H9 (cell line): ENCODE results near the gene OTOGL. TPM values are rescaled to one million over a fixed set of nuclear protein-coding genes. Genes with fewer than 3 reads are reported as not detected.

Source experiments
- DNase-seq: peaks from one replicate; pipeline ENCODE4 v3.0.0-alpha.2; 2017
- H2AFZ ChIP-seq: one replicate; pipeline ENCODE4 v1.6.1; 2013; ENCODE audit warnings: mild to moderate bottlenecking, low read length, control low read depth, moderate library complexity
- H2AK5ac ChIP-seq: 2 replicates; pipeline ENCODE4 v1.6.1; 2013; ENCODE audit warnings: low read length, control low read depth, mixed read lengths; ENCODE audit not compliant: insufficient read length
- H2BK120ac ChIP-seq: one replicate; pipeline ENCODE4 v1.6.1; 2013; ENCODE audit warnings: low read depth, mild to moderate bottlenecking, low read length, control low read depth, inconsistent platforms; ENCODE audit not compliant: poor library complexity, severe bottlenecking
- H2BK12ac ChIP-seq: 2 replicates; pipeline ENCODE4 v1.6.1; 2013; ENCODE audit warnings: low read length, control low read depth, mixed read lengths, low read depth; ENCODE audit not compliant: insufficient read length
- H2BK15ac ChIP-seq: 2 replicates; pipeline ENCODE4 v1.6.1; 2013; ENCODE audit warnings: low read depth, low read length, control low read depth
- H2BK20ac ChIP-seq: one replicate; pipeline ENCODE4 v1.6.1; 2013; ENCODE audit warnings: low read depth, mild to moderate bottlenecking, low read length, control low read depth, inconsistent platforms; ENCODE audit not compliant: poor library complexity, severe bottlenecking
- H2BK5ac ChIP-seq: 2 replicates; pipeline ENCODE4 v1.6.1; 2013; ENCODE audit warnings: low read length, control low read depth, mixed read lengths; ENCODE audit not compliant: insufficient read length
- H3K14ac ChIP-seq: 2 replicates; pipeline ENCODE4 v1.6.1; 2013; ENCODE audit warnings: low read length, control low read depth; ENCODE audit not compliant: insufficient read depth
- H3K18ac ChIP-seq: 2 replicates; pipeline ENCODE4 v1.6.1; 2013; ENCODE audit warnings: low read depth, mild to moderate bottlenecking, mixed read lengths, low read length, control low read depth; ENCODE audit not compliant: insufficient read length
- H3K23ac ChIP-seq: 2 replicates; pipeline ENCODE4 v1.6.1; 2013; ENCODE audit warnings: low read length, control low read depth, mixed read lengths, low read depth; ENCODE audit not compliant: insufficient read length
- H3K23me2 ChIP-seq: 2 replicates; pipeline ENCODE4 v1.6.1; 2013; ENCODE audit warnings: low read depth, mild to moderate bottlenecking, mixed read lengths, low read length, control low read depth; ENCODE audit not compliant: insufficient read length, poor library complexity, severe bottlenecking
- H3K27ac ChIP-seq: 2 replicates; pipeline ENCODE4 v1.5.1; 2013; ENCODE audit warnings: low read length, control low read depth, mixed read lengths, low read depth; ENCODE audit not compliant: insufficient read length
- H3K27me3 ChIP-seq: 2 replicates; pipeline ENCODE4 v1.6.1; 2013; ENCODE audit warnings: low read length, control low read depth, inconsistent platforms; ENCODE audit not compliant: insufficient read depth
- H3K4ac ChIP-seq: 2 replicates; pipeline ENCODE4 v1.6.1; 2013; ENCODE audit warnings: low read depth, mild to moderate bottlenecking, control low read depth, inconsistent platforms, low read length, moderate library complexity
- H3K4me1 ChIP-seq: 2 replicates; pipeline ENCODE4 v1.6.1; 2013; ENCODE audit warnings: low read length, control low read depth, inconsistent platforms; ENCODE audit not compliant: insufficient read depth
- H3K4me2 ChIP-seq: 2 replicates; pipeline ENCODE4 v1.6.1; 2013; ENCODE audit warnings: low read length, control low read depth, mixed read lengths; ENCODE audit not compliant: insufficient read length, insufficient read depth
- H3K56ac ChIP-seq: 2 replicates; pipeline ENCODE4 v1.6.1; 2013; ENCODE audit warnings: low read depth, mild to moderate bottlenecking, mixed read lengths, low read length, control low read depth; ENCODE audit not compliant: insufficient read length
- H3K79me1 ChIP-seq: 2 replicates; pipeline ENCODE4 v1.6.1; 2013; ENCODE audit warnings: low read depth, mild to moderate bottlenecking, moderate library complexity, low read length, control low read depth, inconsistent platforms; ENCODE audit not compliant: insufficient read depth, poor library complexity, severe bottlenecking
- H3K79me2 ChIP-seq: 2 replicates; pipeline ENCODE4 v1.6.1; 2013; ENCODE audit warnings: low read length, control low read depth, inconsistent platforms; ENCODE audit not compliant: insufficient read depth
- H3K9ac ChIP-seq: 2 replicates; pipeline ENCODE4 v1.6.1; 2013; ENCODE audit warnings: low read length, control low read depth, mixed read lengths; ENCODE audit not compliant: insufficient read length; ENCODE audit errors: extremely low read depth
- H3K9me3 ChIP-seq: one replicate; pipeline ENCODE4 v1.6.1; 2013; ENCODE audit warnings: low read depth, low read length, inconsistent platforms; ENCODE audit not compliant: control insufficient read depth
- H3T11ph ChIP-seq: one replicate; pipeline ENCODE4 v1.6.1; 2013; ENCODE audit warnings: mild to moderate bottlenecking, low read length, control low read depth, inconsistent platforms
- H4K20me1 ChIP-seq: one replicate; pipeline ENCODE4 v1.6.1; 2013; ENCODE audit not compliant: control insufficient read depth, insufficient read length, insufficient read depth
- H4K5ac ChIP-seq: 2 replicates; pipeline ENCODE4 v1.6.1; 2013; ENCODE audit warnings: low read depth, mild to moderate bottlenecking, mixed read lengths, low read length, control low read depth; ENCODE audit not compliant: insufficient read length
- H4K8ac ChIP-seq: replicated peaks from 2 replicates; pipeline ENCODE4 v1.6.1; 2013; ENCODE audit warnings: low read length, control low read depth, mixed read lengths, low read depth; ENCODE audit not compliant: insufficient read length
- H4K91ac ChIP-seq: 2 replicates; pipeline ENCODE4 v1.6.1; 2013; ENCODE audit warnings: low read depth, mild to moderate bottlenecking, moderate library complexity, mixed read lengths, low read length, control low read depth; ENCODE audit not compliant: insufficient read length
- H3K27ac Mint-ChIP-seq, 3 experiments: 2 replicates in 2 of 3; 3 replicates in 1 of 3; pipeline ENCODE4 v1.8.0; 2020 to 2021; ENCODE audit warnings: mixed read lengths in 3 of 3, mild to moderate bottlenecking in 1 of 3, moderate library complexity in 1 of 3
- H3K27me3 Mint-ChIP-seq: 2 replicates; pipeline ENCODE4 v1.8.0; 2021; ENCODE audit warnings: low read depth, mild to moderate bottlenecking, moderate library complexity, mixed read lengths
- H3K36me3 Mint-ChIP-seq, 3 experiments: 2 replicates in 2 of 3; 3 replicates in 1 of 3; pipeline ENCODE4 v1.8.0; 2020 to 2021; ENCODE audit warnings: low read depth in 3 of 3, mixed read lengths in 3 of 3; ENCODE audit not compliant: insufficient read depth in 1 of 3
- H3K4me1 Mint-ChIP-seq, 2 experiments: 2 replicates each; pipeline ENCODE4 v1.8.0; 2020; ENCODE audit warnings: mixed read lengths in 2 of 2
- H3K4me3 Mint-ChIP-seq, 2 experiments: 2 replicates in 1 of 2; 3 replicates in 1 of 2; pipeline ENCODE4 v1.8.0; 2020 to 2021; ENCODE audit warnings: mild to moderate bottlenecking in 2 of 2, mixed read lengths in 2 of 2, moderate library complexity in 1 of 2
- H3K9me3 Mint-ChIP-seq, 2 experiments: 2 replicates in 1 of 2; 3 replicates in 1 of 2; pipeline ENCODE4 v1.8.0; 2020; ENCODE audit warnings: mild to moderate bottlenecking in 2 of 2, mixed read lengths in 2 of 2, moderate library complexity in 1 of 2
- total RNA-seq: library from RNA; stranded (reverse); gene quantifications from 2 replicates; pipeline ENCODE4 v1.2.1, GENCODE V29; 2021
- TF ChIP-seq, protein P1 (sequence below): fragments of 200-600 bp; sonication (generic); conservative IDR thresholded peaks from 3 replicates; pipeline ENCODE4 v1.8.0; 2021; ENCODE audit warnings: antibody characterized with exemption, mild to moderate bottlenecking

Gene OTOGL
- total RNA-seq, 1 experiment from 2014 or later, result 0.11 TPM

- Histone ChIP-seq H3K4me1 (no peaks in the 10 kb centered on the region; the same call in 1 of the 2 replicates), H2BK5ac (no peak overlapping the region), H3K4me2 (no peak overlapping the region), H4K5ac (no peak overlapping the region), H3K27ac (no peak overlapping the region), H3K56ac (no peak overlapping the region), H3K4ac (no peak overlapping the region), H2AFZ (no peak overlapping the region), H2BK120ac (no peak overlapping the region), H3K79me1 (no peaks in the 10 kb centered on the region), H3K14ac (no peak overlapping the region), H2BK15ac (no peak overlapping the region), H3K18ac (no peak overlapping the region), H2BK12ac (no peak overlapping the region), H3K9ac (no peak overlapping the region), H3T11ph (no peak overlapping the region), H2BK20ac (no peak overlapping the region), H3K23me2 (no peaks in the 10 kb centered on the region), H3K27me3 (no peaks in the 10 kb centered on the region), H4K20me1 (no peaks in the 10 kb centered on the region), H4K8ac (no peak overlapping the region), H3K23ac (no peak overlapping the region), H4K91ac (no peak overlapping the region), H3K9me3 (no peaks in the 10 kb centered on the region), H2AK5ac (no peak overlapping the region), H3K79me2 (no peaks in the 10 kb centered on the region)
- TF ChIP-seq, protein P1, sequence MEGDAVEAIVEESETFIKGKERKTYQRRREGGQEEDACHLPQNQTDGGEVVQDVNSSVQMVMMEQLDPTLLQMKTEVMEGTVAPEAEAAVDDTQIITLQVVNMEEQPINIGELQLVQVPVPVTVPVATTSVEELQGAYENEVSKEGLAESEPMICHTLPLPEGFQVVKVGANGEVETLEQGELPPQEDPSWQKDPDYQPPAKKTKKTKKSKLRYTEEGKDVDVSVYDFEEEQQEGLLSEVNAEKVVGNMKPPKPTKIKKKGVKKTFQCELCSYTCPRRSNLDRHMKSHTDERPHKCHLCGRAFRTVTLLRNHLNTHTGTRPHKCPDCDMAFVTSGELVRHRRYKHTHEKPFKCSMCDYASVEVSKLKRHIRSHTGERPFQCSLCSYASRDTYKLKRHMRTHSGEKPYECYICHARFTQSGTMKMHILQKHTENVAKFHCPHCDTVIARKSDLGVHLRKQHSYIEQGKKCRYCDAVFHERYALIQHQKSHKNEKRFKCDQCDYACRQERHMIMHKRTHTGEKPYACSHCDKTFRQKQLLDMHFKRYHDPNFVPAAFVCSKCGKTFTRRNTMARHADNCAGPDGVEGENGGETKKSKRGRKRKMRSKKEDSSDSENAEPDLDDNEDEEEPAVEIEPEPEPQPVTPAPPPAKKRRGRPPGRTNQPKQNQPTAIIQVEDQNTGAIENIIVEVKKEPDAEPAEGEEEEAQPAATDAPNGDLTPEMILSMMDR, result no peak
- no peaks in the 10 kb centered on the region for H3K36me3 Mint-ChIP-seq
- no peaks in the 10 kb centered on the region for H3K9me3 Mint-ChIP-seq
- no peak overlapping the region for H3K4me3 Mint-ChIP-seq
- H3K27me3 Mint-ChIP-seq, result no peaks in the 10 kb centered on the region; the same call in 1 of the 2 replicates
- peaks cover 16 to 20% of the 10 kb centered on the region in 2 experiments for H3K4me1 Mint-ChIP-seq
- no peak for DNase-seq
- H3K27ac Mint-ChIP-seq, result no peak overlapping the region; a peak in 1 of 7 replicates
Measured at GRCh38 chr12:80233926-80234325, 134.6 kb downstream of the OTOGL start.
